Measurements from ENCODE around the gene SFI1. TPM values are rescaled to one million over a fixed set of nuclear protein-coding genes. Genes with fewer than 3 reads are reported as not detected.

Gene SFI1
- total RNA-seq, 4 donors from 2014 or later, result 55.3 to 157 (median 90.1) TPM

GRCh38 chr22:31623592-31624304, 127.4 kb downstream of the SFI1 start:
- intact Hi-C loops (cut with DNase I; ENCODE audit: low total_unique reads), result no loop called here

GRCh38 chr22:31625257-31625640, 128.9 kb downstream of the SFI1 start:
- H3K9me3 ChIP-seq, result no peaks in the 10 kb centered on the region
- H3K36me3 ChIP-seq, result peaks cover 0 to 10% (median 3%) of the 10 kb centered on the region in 4 donors
- no peaks in the 10 kb centered on the region for H3K27me3 ChIP-seq
- in situ Hi-C loops (cut with MboI; ENCODE audit: low pct_ligation_motif_present in 1 of 4, low pct_unique_long_range_greater_than_20kb in 1 of 4, low sequenced_read_pairs in 3 of 4) (loop anchor here in 1 of 4 donors (25.0 kb wide), 1 partner anchor 138 kb away; the partner anchor contains the start of genes EIF4ENIF1 and SFI1), intact Hi-C loops (cut with DNase I; ENCODE audit: low total_unique reads) (loop anchor here (5.0 kb wide), 1 partner anchor 138 kb away; the partner anchor contains the start of gene EIF4ENIF1)
- DNase-seq, result no peak
- 93% methylated on average over 7 of the region's 7 CpGs; no CpG with 5 or more reads in 1 of the 2 donors for WGBS, 2 donors (ENCODE audit: low coverage in 1 of 2)
- H3K4me3 ChIP-seq, result peak overlapping the region in 1 of 4 donors; percentile 12
- no peak for TF ChIP-seq POLR2AphosphoS5 (IDR thresholded peaks at IDR 0.05)
- TF ChIP-seq CTCF (IDR thresholded peaks at IDR 0.05), result no peak
- no peak for TF ChIP-seq EP300 (IDR thresholded peaks at IDR 0.05; ENCODE audit: low read depth)
- no peak for TF ChIP-seq POLR2A (IDR thresholded peaks at IDR 0.05)
- peak overlapping the region; percentile 13 to 73 (median 34) for H3K27ac ChIP-seq
- peaks cover 19 to 42% (median 31%) of the 10 kb centered on the region in 4 donors for H3K4me1 ChIP-seq

More at GRCh38 chr22:31623592-31624304, 127.4 kb downstream of the SFI1 start:
- in situ Hi-C loops (cut with MboI; ENCODE audit: low pct_ligation_motif_present in 1 of 4, low pct_unique_long_range_greater_than_20kb in 1 of 4, low sequenced_read_pairs in 3 of 4), result no loop called here
- Histone ChIP-seq H3K36me3 (peaks cover 0 to 21% (median 6%) of the 10 kb centered on the region in 4 donors), H3K27ac (no peak overlapping the region), H3K27me3 (no peaks in the 10 kb centered on the region), H3K4me3 (no peak overlapping the region), H3K9me3 (no peaks in the 10 kb centered on the region), H3K4me1 (peaks cover 11 to 34% (median 21%) of the 10 kb centered on the region in 4 donors)
- WGBS, 2 donors (ENCODE audit: low coverage in 1 of 2), result 95% methylated on average over 14 of the region's 18 CpGs; no CpG with 5 or more reads in 1 of the 2 donors
- TF ChIP-seq EP300 (IDR thresholded peaks at IDR 0.05; ENCODE audit: low read depth), result no peak
- TF ChIP-seq POLR2AphosphoS5 (IDR thresholded peaks at IDR 0.05), result no peak
- TF ChIP-seq POLR2A (IDR thresholded peaks at IDR 0.05), result no peak
- TF ChIP-seq CTCF (IDR thresholded peaks at IDR 0.05), result no peak
- no peak for DNase-seq

GRCh38 chr22:31625661-31626426, 129.5 kb downstream of the SFI1 start:
- Histone ChIP-seq H3K27me3 (no peaks in the 10 kb centered on the region), H3K9me3 (no peaks in the 10 kb centered on the region), H3K36me3 (peaks cover 0 to 4% (median under 1%) of the 10 kb centered on the region in 4 donors), H3K4me1 (peaks cover 19 to 42% (median 34%) of the 10 kb centered on the region in 4 donors), H3K27ac (peak overlapping the region; percentile 16 to 73 (median 47)), H3K4me3 (peak overlapping the region in 1 of 4 donors; percentile 12)
- TF ChIP-seq POLR2A (IDR thresholded peaks at IDR 0.05) (no peak), POLR2AphosphoS5 (IDR thresholded peaks at IDR 0.05) (no peak), CTCF (IDR thresholded peaks at IDR 0.05) (no peak), EP300 (IDR thresholded peaks at IDR 0.05; ENCODE audit: low read depth) (no peak)
- WGBS, 2 donors (ENCODE audit: low coverage in 1 of 2), result 77% methylated on average over 26 of the region's 31 CpGs; no CpG with 5 or more reads in 1 of the 2 donors
- intact Hi-C loops (cut with DNase I; ENCODE audit: low total_unique reads), result loop anchor here (5.0 kb wide), 1 partner anchor 139 kb away; the partner anchor contains the start of gene EIF4ENIF1
- in situ Hi-C loops (cut with MboI; ENCODE audit: low pct_ligation_motif_present in 1 of 4, low pct_unique_long_range_greater_than_20kb in 1 of 4, low sequenced_read_pairs in 3 of 4), result loop anchor here in 1 of 4 donors (25.0 kb wide), 1 partner anchor 139 kb away; the partner anchor contains the start of genes EIF4ENIF1 and SFI1
- peak; percentile 33 for DNase-seq

Data from transverse colon (tissue), 4 donors.